Heart right ventricle (tissue), 16 donors: Measurements from ENCODE around the gene GPR62. TPM values are rescaled to one million over a fixed set of nuclear protein-coding genes. Genes with fewer than 3 reads are reported as not detected.
"Not testable (repeated sequence)": the region's sequence is repeated elsewhere in the genome, so short reads cannot be mapped to it uniquely, and the experiment has no call there.

Experiments used
- ATAC-seq, 8 donors: fragments of 200-7000 bp; cut with Tn5 transposase; one replicate each; pipeline ENCODE4 v1.9.1; 2020; ENCODE audit warnings: mild to moderate bottlenecking in 8 of 8, moderate library complexity in 8 of 8, moderate number of reproducible peaks in 1 of 8
- DNase-seq, 2 donors: peaks; one replicate each; pipeline ENCODE4 v3.0.0-alpha.2; 2020
- H3K27ac ChIP-seq, 10 donors: fragments of 200-600 bp; sonication (generic) in 2 of 10; one replicate each; pipeline versions ENCODE4 v1.5.0 to v1.8.0; 2020 to 2022; ENCODE audit warnings: mild to moderate bottlenecking in 3 of 10
- H3K27me3 ChIP-seq, 7 donors: fragments of 200-600 bp; one replicate each; pipeline ENCODE4 v1.8.0; 2021 to 2022; ENCODE audit warnings: mild to moderate bottlenecking in 2 of 7
- H3K36me3 ChIP-seq, 9 donors: fragments of 200-600 bp; sonication (generic) in 1 of 9; one replicate each; pipeline versions ENCODE4 v1.5.0 to v1.8.0; 2020 to 2022; ENCODE audit warnings: mild to moderate bottlenecking in 2 of 9
- H3K4me1 ChIP-seq, 9 donors: fragments of 200-600 bp; sonication (generic) in 1 of 9; one replicate each; pipeline versions ENCODE4 v1.5.0 to v1.8.0; 2020 to 2022; ENCODE audit warnings: mild to moderate bottlenecking in 4 of 9
- H3K4me3 ChIP-seq, 10 donors: fragments of 200-600 bp; sonication (generic) in 2 of 10; one replicate each; pipeline versions ENCODE4 v1.5.0 to v1.8.0; 2020 to 2022; ENCODE audit warnings: mild to moderate bottlenecking in 7 of 10, moderate library complexity in 2 of 10
- H3K9me3 ChIP-seq, 11 donors: fragments of 200-600 bp in 10 of 11; sonication (generic) in 2 of 11; one replicate each; pipeline versions ENCODE4 v1.5.0 to v1.8.0; 2013 to 2022; ENCODE audit warnings: mild to moderate bottlenecking in 2 of 11, control low read depth in 1 of 11, moderate library complexity in 1 of 11
- WGBS, 2 donors: extraction: QIAGEN DNeasy Blood & Tissue Kit; methylation state at CpG; one replicate each; pipeline ENCODE4 v1.1.7; 2013; ENCODE audit warnings: inconsistent platforms in 1 of 2; 5-methylcytosine and 5-hydroxymethylcytosine counted together
- intact Hi-C, 10 donors: fragments of 100-400 bp; cut with DNase I; formaldehyde crosslinking; loops; one replicate each; pipeline versions ENCODE4 v1.11.1 to v1.14.2; 2022
- polyA plus RNA-seq, 2 donors: library from polyadenylated mRNA; stranded (reverse); fragments of 200-250 nt; gene quantifications; one replicate each; pipeline ENCODE4 v1.2.3, GENCODE V29; 2013
- total RNA-seq, 10 donors: library from RNA; stranded (reverse); fragmentation: NEBNext Ultra II Directional in 3 of 10; extraction: Animal tissue kit (Norgen Biotek cat#: 25700) in 3 of 10; gene quantifications; one replicate each; pipeline versions ENCODE4 v1.2.1 to v1.2.4, GENCODE V29; 2021 to 2023
- TF ChIP-seq, protein P1 (sequence below), 9 donors: fragments of 200-600 bp; sonication (generic) in 2 of 9; IDR thresholded peaks; one replicate each; pipeline versions ENCODE4 v1.5.0 to v1.8.0; 2021 to 2022; ENCODE audit warnings: antibody characterized with exemption in 9 of 9, mild to moderate bottlenecking in 5 of 9, moderate library complexity in 1 of 9
- donor health status: Arrhythmogenic right ventricular cardiomyopathy.
- donor health status: ischemic (EF 13 %, LVEDD 7.1; RV severe dilation, severe dysfunction).
- donor health status: healthy with polysubstance abuse.
- donor health status: DM: no; HTN: yes; CAD: no.
- donor health status: DM: no; HTN: no; CAD: no.
- donor health status: ischemic (EF 25% LVEDD 6.9; RV normal size, moderate dysfunction).
- donor health status: ischemic (EF 25% LVEDD 5.7; RV mildly dilated, moderate dysfunction).
- donor health status: healthy.
- donor health status: DM: yes; HTN: yes; CAD: no.
- donor health status: Ischemic cardiomyopathy.
- donor health status: ischemic (EF 35%, LVEDD 5.7; RV mildly dilated, moderate dysfunction).
- donor health status: nonischemic (EF 11% LVEDD 7.7; RV severe dilation, severe dysfunction).
- donor health status: DM: yes; HTN: yes; CAD: no.
- donor health status: PGD.
- donor health status: ischemic (EF 29% LVEDD 5.4; RV normal size, mild dysfunction).
- donor health status: nonischemic (EF 23%, LVEDD 6.1; RV moderate dilation, normal function).

Gene GPR62
- total and polyA plus RNA-seq, 12 donors: 0.01 to 0.38 (median 0.18) TPM; not detected in 2

GRCh38 chr3:51987568-51987967, 32.4 kb downstream of the GPR62 start:
- no peak overlapping the region for H3K4me3 ChIP-seq
- intact Hi-C loops: no loop called here
- DNase-seq: no peak
- peaks cover 0 to 16% (median 0%) of the 10 kb centered on the region in 9 donors for H3K36me3 ChIP-seq
- H3K9me3 ChIP-seq: no peaks in the 10 kb centered on the region
- no peaks in the 10 kb centered on the region for H3K27me3 ChIP-seq
- TF ChIP-seq, protein P1, sequence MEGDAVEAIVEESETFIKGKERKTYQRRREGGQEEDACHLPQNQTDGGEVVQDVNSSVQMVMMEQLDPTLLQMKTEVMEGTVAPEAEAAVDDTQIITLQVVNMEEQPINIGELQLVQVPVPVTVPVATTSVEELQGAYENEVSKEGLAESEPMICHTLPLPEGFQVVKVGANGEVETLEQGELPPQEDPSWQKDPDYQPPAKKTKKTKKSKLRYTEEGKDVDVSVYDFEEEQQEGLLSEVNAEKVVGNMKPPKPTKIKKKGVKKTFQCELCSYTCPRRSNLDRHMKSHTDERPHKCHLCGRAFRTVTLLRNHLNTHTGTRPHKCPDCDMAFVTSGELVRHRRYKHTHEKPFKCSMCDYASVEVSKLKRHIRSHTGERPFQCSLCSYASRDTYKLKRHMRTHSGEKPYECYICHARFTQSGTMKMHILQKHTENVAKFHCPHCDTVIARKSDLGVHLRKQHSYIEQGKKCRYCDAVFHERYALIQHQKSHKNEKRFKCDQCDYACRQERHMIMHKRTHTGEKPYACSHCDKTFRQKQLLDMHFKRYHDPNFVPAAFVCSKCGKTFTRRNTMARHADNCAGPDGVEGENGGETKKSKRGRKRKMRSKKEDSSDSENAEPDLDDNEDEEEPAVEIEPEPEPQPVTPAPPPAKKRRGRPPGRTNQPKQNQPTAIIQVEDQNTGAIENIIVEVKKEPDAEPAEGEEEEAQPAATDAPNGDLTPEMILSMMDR (IDR thresholded peaks at IDR 0.05): no peak
- peaks cover 9 to 37% (median 21%) of the 10 kb centered on the region in 9 donors for H3K4me1 ChIP-seq
- no peak for ATAC-seq
- H3K27ac ChIP-seq: no peak overlapping the region
- WGBS, 2 donors: 93 to 94% methylated on average over 7 of the region's 7 CpGs

DNA sequence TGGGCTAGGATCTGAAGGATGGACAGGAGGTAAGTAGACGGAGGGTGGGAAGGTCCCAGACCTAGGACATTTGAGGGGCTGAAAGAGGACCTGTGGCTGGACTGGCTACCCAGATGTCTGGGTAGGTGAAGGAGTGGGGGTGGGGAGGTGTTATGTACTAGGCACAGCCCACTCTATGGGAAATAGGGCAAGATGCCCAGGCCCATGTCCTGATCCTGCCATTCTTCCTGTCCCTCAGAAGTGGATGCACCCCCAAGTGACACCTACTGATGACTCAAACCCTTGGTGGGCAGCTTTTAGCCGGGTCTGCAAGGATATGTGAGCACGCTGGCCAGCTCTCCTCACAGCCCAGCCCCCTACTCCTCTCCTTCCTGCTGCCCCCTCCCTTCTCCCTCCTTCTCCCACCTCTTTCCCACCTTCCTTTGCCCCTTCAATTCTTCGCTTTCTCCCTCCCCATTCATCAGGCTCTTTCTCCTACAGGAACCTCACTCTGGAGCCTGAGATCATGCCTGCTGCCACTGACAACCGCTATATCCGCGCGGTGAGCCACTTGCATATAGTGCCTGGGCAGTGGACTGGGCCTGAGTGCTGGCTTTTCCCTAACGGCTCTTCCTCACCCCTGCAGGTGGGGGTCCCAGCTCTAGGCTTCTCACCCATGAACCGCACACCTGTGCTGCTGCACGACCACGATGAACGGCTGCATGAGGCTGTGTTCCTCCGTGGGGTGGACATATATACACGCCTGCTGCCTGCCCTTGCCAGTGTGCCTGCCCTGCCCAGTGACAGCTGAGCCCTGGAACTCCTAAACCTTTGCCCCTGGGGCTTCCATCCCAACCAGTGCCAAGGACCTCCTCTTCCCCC, 33.3 kb downstream of the GPR62 start:
- H3K4me1 ChIP-seq: peaks cover 8 to 34% (median 22%) of the 10 kb centered on the region in 9 donors
- TF ChIP-seq, protein P1 (IDR thresholded peaks at IDR 0.05): no peak
- H3K9me3 ChIP-seq: no peaks in the 10 kb centered on the region
- no peak overlapping the region for H3K4me3 ChIP-seq
- peaks cover 0 to 26% (median 3%) of the 10 kb centered on the region in 9 donors for H3K36me3 ChIP-seq
- H3K27me3 ChIP-seq: no peaks in the 10 kb centered on the region
- DNase-seq (no peak), ATAC-seq (no peak)
- 81 to 83% methylated on average over 15 of the region's 15 CpGs for WGBS, 2 donors
- intact Hi-C loops: no loop called here
- peak overlapping the region in 1 of 10 donors; percentile 35 for H3K27ac ChIP-seq

DNA sequence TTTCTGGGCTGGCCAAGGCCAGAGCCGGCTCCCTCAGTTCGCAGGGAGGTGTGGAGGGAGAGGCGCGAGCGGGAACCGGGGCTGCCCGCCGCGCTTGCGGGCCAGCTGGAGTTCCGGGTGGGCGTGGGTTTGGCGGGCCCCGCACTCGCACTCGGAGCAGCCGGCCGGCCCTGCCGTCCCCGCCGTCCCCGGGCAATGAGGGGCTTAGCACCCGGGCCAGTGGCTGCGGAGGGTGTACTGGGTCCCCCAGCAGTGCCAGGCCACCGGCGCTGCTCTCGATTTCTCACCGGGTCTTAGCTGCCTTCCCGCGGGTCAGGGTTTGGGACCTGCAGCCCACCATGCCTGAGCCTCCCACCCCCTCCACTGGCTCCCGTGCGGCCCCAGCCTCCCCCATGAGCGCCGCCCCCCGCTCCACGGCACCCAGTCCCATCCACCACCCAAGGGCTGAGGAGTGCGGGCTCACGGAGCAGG, 35.4 kb downstream of the GPR62 start:
- not testable (repeated sequence) for H3K27me3 ChIP-seq, H3K9me3 ChIP-seq, ATAC-seq, H3K4me3 ChIP-seq, DNase-seq
- Histone ChIP-seq H3K4me1 (peaks cover 5 to 39% (median 28%) of the 10 kb centered on the region in 9 donors), H3K27ac (peak overlapping the region in 1 of 10 donors; percentile 51), H3K36me3 (peaks cover 0 to 41% (median 16%) of the 10 kb centered on the region in 9 donors)
- intact Hi-C loops: loop anchor here in 1 of 10 donors (10.0 kb wide), 1 partner anchor 294 kb away; the partner anchor contains the start of gene GLYCTK
- WGBS, 2 donors: 73 to 77% methylated on average over 38 of the region's 38 CpGs

DNA sequence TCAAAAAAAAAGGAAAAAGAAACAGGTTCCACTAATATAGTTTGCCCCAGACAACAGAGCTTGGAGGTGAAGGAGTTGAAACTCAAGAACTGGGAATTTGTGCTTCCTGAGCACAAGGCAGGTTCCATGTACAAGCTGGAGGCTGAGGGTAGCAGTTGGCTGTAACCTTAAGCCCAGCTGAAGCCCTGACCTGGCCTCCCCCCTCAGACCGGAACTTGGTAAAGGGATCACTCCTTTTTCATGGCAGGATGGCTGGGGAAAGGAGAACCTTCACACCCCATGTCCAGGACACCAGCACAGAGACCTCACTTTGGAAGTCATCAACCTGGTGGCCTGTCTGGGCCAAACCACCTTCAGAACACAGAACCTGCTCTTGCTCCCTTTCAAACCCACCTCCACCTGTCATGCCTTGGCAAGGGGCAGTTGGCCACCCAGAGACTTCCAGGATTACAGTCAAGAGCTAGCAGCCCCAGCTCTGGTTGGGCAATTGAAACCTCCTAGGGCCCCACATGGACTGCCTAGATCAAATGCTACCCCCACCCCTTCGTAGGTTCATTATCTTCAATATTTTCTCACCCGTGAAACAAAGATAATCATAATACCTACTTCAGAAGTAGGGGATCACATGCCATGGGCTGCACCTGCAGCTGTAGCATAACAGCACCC, 37.0 kb downstream of the GPR62 start:
- TF ChIP-seq, protein P1 (IDR thresholded peaks at IDR 0.05): no peak
- Histone ChIP-seq H3K27me3 (no peaks in the 10 kb centered on the region), H3K4me1 (peaks cover 5 to 39% (median 30%) of the 10 kb centered on the region in 9 donors), H3K9me3 (no peaks in the 10 kb centered on the region), H3K27ac (no peak overlapping the region), H3K36me3 (peaks cover 0 to 41% (median 16%) of the 10 kb centered on the region in 9 donors), H3K4me3 (no peak overlapping the region)
- intact Hi-C loops: loop anchor here in 1 of 10 donors (10.0 kb wide), 1 partner anchor 293 kb away; the partner anchor contains the start of gene GLYCTK
- no peak for ATAC-seq
- DNase-seq: no peak
- 75 to 84% methylated on average over 3 of the region's 3 CpGs for WGBS, 2 donors

GRCh38 chr3:51993657-51994056, 38.5 kb downstream of the GPR62 start:
- intact Hi-C loops: loop anchor here in 1 of 10 donors (10.0 kb wide), 1 partner anchor 291 kb away; the partner anchor contains the start of gene GLYCTK
- H3K9me3 ChIP-seq, H3K27me3 ChIP-seq, H3K4me3 ChIP-seq, DNase-seq, H3K27ac ChIP-seq, ATAC-seq: not testable (repeated sequence)
- 83 to 89% methylated on average over 7 to 10 of the region's 13 CpGs for WGBS, 2 donors
- H3K4me1 ChIP-seq: peaks cover 5 to 39% (median 30%) of the 10 kb centered on the region in 9 donors
- peaks cover 0 to 41% (median 16%) of the 10 kb centered on the region in 9 donors for H3K36me3 ChIP-seq
